Measurements from ENCODE around the gene LYST.

GRCh38 chr1:235821361-235821981 lies 45.2 kb downstream of the LYST start:
- TF ChIP-seq CTCF (IDR thresholded peaks at IDR 0.05; ENCODE audit: low read length) (no peak), EZH2 (optimal IDR thresholded peaks at IDR 0.05; ENCODE audit: low read depth, low read length) (no peak)

Measured in MM.1S (cell line).